HG02884 (cell line): Measurements from ENCODE around the gene TMEM132D.

ENCODE experiments used
- ATAC-seq: cut with Tn5 transposase; IDR thresholded peaks from one replicate; pipeline ENCODE4 v1.9.1; 2021; ENCODE audit warnings: mild to moderate bottlenecking, moderate library complexity; ENCODE audit not compliant: unreplicated experiment

TMEM132D gene

DNA sequence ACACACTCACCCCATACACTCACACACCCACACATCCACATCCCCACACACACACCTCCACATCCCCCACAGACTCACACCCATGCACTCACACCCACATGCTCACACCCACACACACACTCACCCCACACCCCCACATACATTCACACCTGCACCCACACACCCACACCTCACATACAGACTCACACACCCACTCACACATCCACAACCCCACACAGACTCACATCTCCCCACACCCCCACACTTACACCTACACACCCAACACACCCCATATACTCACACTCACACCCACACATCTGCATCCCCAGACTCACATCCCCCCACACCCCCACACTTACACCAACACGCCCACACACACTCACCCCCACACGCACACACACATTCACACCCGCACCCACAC, 878.8 kb downstream of the TMEM132D start:
- ATAC-seq: no peak
